ENCODE results near the gene PDZRN4.

The PDZRN4 gene

DNA sequence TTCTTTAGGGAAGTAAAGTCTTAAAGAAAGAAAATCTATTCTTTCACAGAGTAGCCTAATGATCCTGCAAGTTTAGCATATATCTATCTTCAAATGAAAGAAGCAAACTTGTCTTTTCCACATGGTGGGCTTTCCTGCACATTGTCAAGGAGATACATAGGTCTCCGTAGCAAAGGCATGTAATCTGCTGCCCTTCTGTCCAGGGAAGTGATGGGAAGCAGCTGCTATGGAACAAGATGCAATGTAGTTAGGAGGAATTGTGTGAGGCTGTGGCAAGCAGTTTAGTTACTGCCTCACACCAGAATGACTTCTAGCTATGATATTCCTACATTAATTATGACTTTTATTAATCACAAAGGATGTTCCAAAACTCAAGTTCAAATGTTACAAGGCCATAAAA is 174.4 kb downstream of the PDZRN4 start:
- TF ChIP-seq TOX (CRISPR knock-in tag; IDR thresholded peaks at IDR 0.05; ENCODE audit: borderline replicate concordance) = no peak
- no peak for TF ChIP-seq ZFP30 (CRISPR knock-in tag; IDR thresholded peaks at IDR 0.05)
- no peak for TF ChIP-seq OSR1 (CRISPR knock-in tag; IDR thresholded peaks at IDR 0.05)
- no peak for TF ChIP-seq RARB (CRISPR knock-in tag; IDR thresholded peaks at IDR 0.05)
- no peak for TF ChIP-seq ZNF565 (CRISPR knock-in tag; conservative IDR thresholded peaks at IDR 0.05; ENCODE audit: low read depth)
- TF ChIP-seq ESRRG (CRISPR knock-in tag; IDR thresholded peaks at IDR 0.05) = no peak
- TF ChIP-seq, protein P1, sequence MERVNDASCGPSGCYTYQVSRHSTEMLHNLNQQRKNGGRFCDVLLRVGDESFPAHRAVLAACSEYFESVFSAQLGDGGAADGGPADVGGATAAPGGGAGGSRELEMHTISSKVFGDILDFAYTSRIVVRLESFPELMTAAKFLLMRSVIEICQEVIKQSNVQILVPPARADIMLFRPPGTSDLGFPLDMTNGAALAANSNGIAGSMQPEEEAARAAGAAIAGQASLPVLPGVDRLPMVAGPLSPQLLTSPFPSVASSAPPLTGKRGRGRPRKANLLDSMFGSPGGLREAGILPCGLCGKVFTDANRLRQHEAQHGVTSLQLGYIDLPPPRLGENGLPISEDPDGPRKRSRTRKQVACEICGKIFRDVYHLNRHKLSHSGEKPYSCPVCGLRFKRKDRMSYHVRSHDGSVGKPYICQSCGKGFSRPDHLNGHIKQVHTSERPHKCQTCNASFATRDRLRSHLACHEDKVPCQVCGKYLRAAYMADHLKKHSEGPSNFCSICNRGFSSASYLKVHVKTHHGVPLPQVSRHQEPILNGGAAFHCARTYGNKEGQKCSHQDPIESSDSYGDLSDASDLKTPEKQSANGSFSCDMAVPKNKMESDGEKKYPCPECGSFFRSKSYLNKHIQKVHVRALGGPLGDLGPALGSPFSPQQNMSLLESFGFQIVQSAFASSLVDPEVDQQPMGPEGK (CRISPR knock-in tag; IDR thresholded peaks at IDR 0.05; ENCODE audit: borderline replicate concordance) = no peak
- no peak for TF ChIP-seq CSDC2 (CRISPR knock-in tag; IDR thresholded peaks at IDR 0.05)
- TF ChIP-seq ISL1 (CRISPR knock-in tag; IDR thresholded peaks at IDR 0.05) = no peak
- TF ChIP-seq TCF4 (CRISPR knock-in tag; IDR thresholded peaks at IDR 0.05; ENCODE audit: borderline replicate concordance) = no peak
- no peak for TF ChIP-seq ZC3H10 (CRISPR knock-in tag; IDR thresholded peaks at IDR 0.05)
- no peak for TF ChIP-seq ARNTL (CRISPR knock-in tag; IDR thresholded peaks at IDR 0.05; ENCODE audit: borderline replicate concordance, low read depth)
- TF ChIP-seq, protein P2, sequence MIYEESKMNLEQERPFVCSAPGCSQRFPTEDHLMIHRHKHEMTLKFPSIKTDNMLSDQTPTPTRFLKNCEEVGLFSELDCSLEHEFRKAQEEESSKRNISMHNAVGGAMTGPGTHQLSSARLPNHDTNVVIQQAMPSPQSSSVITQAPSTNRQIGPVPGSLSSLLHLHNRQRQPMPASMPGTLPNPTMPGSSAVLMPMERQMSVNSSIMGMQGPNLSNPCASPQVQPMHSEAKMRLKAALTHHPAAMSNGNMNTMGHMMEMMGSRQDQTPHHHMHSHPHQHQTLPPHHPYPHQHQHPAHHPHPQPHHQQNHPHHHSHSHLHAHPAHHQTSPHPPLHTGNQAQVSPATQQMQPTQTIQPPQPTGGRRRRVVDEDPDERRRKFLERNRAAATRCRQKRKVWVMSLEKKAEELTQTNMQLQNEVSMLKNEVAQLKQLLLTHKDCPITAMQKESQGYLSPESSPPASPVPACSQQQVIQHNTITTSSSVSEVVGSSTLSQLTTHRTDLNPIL (CRISPR knock-in tag; IDR thresholded peaks at IDR 0.05; ENCODE audit: low read depth) = no peak
- TF ChIP-seq ZNF8 (CRISPR knock-in tag; IDR thresholded peaks at IDR 0.05) = no peak
- TF ChIP-seq, protein P3, sequence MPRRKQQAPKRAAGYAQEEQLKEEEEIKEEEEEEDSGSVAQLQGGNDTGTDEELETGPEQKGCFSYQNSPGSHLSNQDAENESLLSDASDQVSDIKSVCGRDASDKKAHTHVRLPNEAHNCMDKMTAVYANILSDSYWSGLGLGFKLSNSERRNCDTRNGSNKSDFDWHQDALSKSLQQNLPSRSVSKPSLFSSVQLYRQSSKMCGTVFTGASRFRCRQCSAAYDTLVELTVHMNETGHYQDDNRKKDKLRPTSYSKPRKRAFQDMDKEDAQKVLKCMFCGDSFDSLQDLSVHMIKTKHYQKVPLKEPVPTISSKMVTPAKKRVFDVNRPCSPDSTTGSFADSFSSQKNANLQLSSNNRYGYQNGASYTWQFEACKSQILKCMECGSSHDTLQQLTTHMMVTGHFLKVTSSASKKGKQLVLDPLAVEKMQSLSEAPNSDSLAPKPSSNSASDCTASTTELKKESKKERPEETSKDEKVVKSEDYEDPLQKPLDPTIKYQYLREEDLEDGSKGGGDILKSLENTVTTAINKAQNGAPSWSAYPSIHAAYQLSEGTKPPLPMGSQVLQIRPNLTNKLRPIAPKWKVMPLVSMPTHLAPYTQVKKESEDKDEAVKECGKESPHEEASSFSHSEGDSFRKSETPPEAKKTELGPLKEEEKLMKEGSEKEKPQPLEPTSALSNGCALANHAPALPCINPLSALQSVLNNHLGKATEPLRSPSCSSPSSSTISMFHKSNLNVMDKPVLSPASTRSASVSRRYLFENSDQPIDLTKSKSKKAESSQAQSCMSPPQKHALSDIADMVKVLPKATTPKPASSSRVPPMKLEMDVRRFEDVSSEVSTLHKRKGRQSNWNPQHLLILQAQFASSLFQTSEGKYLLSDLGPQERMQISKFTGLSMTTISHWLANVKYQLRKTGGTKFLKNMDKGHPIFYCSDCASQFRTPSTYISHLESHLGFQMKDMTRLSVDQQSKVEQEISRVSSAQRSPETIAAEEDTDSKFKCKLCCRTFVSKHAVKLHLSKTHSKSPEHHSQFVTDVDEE (CRISPR knock-in tag; IDR thresholded peaks at IDR 0.05) = no peak
- TF ChIP-seq, protein P4, sequence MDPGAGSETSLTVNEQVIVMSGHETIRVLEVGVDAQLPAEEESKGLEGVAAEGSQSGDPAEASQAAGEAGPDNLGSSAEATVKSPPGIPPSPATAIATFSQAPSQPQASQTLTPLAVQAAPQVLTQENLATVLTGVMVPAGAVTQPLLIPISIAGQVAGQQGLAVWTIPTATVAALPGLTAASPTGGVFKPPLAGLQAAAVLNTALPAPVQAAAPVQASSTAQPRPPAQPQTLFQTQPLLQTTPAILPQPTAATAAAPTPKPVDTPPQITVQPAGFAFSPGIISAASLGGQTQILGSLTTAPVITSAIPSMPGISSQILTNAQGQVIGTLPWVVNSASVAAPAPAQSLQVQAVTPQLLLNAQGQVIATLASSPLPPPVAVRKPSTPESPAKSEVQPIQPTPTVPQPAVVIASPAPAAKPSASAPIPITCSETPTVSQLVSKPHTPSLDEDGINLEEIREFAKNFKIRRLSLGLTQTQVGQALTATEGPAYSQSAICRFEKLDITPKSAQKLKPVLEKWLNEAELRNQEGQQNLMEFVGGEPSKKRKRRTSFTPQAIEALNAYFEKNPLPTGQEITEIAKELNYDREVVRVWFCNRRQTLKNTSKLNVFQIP (CRISPR knock-in tag; IDR thresholded peaks at IDR 0.05; ENCODE audit: borderline replicate concordance, low read depth) = no peak
- ATAC-seq = no peak

DNA sequence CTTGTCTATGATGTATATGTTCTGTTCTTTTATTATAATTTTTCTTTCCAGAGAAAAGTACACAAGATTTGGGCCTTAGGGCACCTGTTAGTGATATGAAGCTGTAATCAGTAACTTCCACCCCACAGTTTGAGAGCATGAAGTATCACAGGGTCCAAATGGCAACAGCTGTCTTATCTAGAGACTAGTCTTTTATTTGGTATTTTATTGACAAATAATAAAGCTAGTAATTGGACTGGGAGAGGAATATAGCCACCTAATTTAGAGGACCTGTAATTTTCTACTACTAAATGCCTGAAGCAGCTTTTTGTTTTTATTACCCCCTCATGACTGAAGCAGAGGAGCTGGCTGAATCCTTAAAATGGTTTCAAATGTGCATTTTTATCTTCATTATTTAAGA is 174.8 kb downstream of the PDZRN4 start:
- no peak for ATAC-seq

More for the DNA sequence above, 174.8 kb downstream of the PDZRN4 start:
- TF ChIP-seq, protein P2 (CRISPR knock-in tag; IDR thresholded peaks at IDR 0.05; ENCODE audit: low read depth) = no peak
- TF ChIP-seq GLIS3 (CRISPR knock-in tag; IDR thresholded peaks at IDR 0.05) = no peak
- TF ChIP-seq, protein P3 (CRISPR knock-in tag; IDR thresholded peaks at IDR 0.05) = no peak
- no peak for TF ChIP-seq OSR1 (CRISPR knock-in tag; IDR thresholded peaks at IDR 0.05)
- no peak for TF ChIP-seq ISL1 (CRISPR knock-in tag; IDR thresholded peaks at IDR 0.05)
- no peak for TF ChIP-seq PPARA (CRISPR knock-in tag; IDR thresholded peaks at IDR 0.05; ENCODE audit: borderline replicate concordance)
- TF ChIP-seq, protein P4 (CRISPR knock-in tag; IDR thresholded peaks at IDR 0.05; ENCODE audit: borderline replicate concordance, low read depth) = no peak
- no peak for TF ChIP-seq ARNTL (CRISPR knock-in tag; IDR thresholded peaks at IDR 0.05; ENCODE audit: borderline replicate concordance, low read depth)
- TF ChIP-seq ZFP3 (CRISPR knock-in tag; IDR thresholded peaks at IDR 0.05) = no peak
- TF ChIP-seq ZNF8 (CRISPR knock-in tag; IDR thresholded peaks at IDR 0.05) = no peak
- TF ChIP-seq ZNF565 (CRISPR knock-in tag; conservative IDR thresholded peaks at IDR 0.05; ENCODE audit: low read depth) = no peak
- TF ChIP-seq, protein P1 (CRISPR knock-in tag; IDR thresholded peaks at IDR 0.05; ENCODE audit: borderline replicate concordance) = no peak
- TF ChIP-seq ZNF70 (CRISPR knock-in tag; IDR thresholded peaks at IDR 0.05) = no peak
- no peak for TF ChIP-seq ZC3H10 (CRISPR knock-in tag; IDR thresholded peaks at IDR 0.05)
- no peak for TF ChIP-seq ESRRG (CRISPR knock-in tag; IDR thresholded peaks at IDR 0.05)
